Measurements from ENCODE around the gene ATP1A3.
"Not testable (repeated sequence)": the region's sequence is repeated elsewhere in the genome, so short reads cannot be mapped to it uniquely, and the experiment has no call there.

ATP1A3 gene

GRCh38 chr19:41993612-41994483 is at the start of gene ATP1A3:
Gene ATP1A3, minus strand, starts transcription at chr19:41994230. Its CDS starts 154 bp downstream, at chr19:41994076.
- DNase-seq (ENCODE audit: low spot score): peak; percentile 40

GRCh38 chr19:42042455-42043170 is 48.6 kb upstream of the ATP1A3 start:
- no peak for DNase-seq (ENCODE audit: low spot score)

- DNase-seq (ENCODE audit: low spot score): not testable (repeated sequence)
These were observed 46.5 kb upstream of the ATP1A3 start for GRCh38 chr19:42040491-42040890.

GRCh38 chr19:42040031-42040430 is 46.0 kb upstream of the ATP1A3 start:
- DNase-seq (ENCODE audit: low spot score): no peak

GRCh38 chr19:42038666-42039065 is 44.6 kb upstream of the ATP1A3 start:
- DNase-seq (ENCODE audit: low spot score): no peak

- DNase-seq (ENCODE audit: low spot score): no peak
These were observed 43.6 kb upstream of the ATP1A3 start for GRCh38 chr19:42037649-42038048.

GRCh38 chr19:42034640-42035391 is 40.8 kb upstream of the ATP1A3 start:
- peak; percentile 88 for DNase-seq (ENCODE audit: low spot score)

GRCh38 chr19:42033413-42033812 is 39.4 kb upstream of the ATP1A3 start:
- DNase-seq (ENCODE audit: low spot score): no peak

GRCh38 chr19:42032431-42032830 is 38.4 kb upstream of the ATP1A3 start:
- peak; percentile 99 for DNase-seq (ENCODE audit: low spot score)

- no peak for DNase-seq (ENCODE audit: low spot score)
These were observed 36.8 kb upstream of the ATP1A3 start for GRCh38 chr19:42030645-42031440.

GRCh38 chr19:42028304-42029216 is 34.5 kb upstream of the ATP1A3 start:
- DNase-seq (ENCODE audit: low spot score): no peak

- no peak for DNase-seq (ENCODE audit: low spot score)
These were observed 30.6 kb upstream of the ATP1A3 start for GRCh38 chr19:42024622-42025111.

- DNase-seq (ENCODE audit: low spot score): no peak
These were observed 29.9 kb upstream of the ATP1A3 start for GRCh38 chr19:42023943-42024260.

- DNase-seq (ENCODE audit: low spot score): no peak
These were observed 29.3 kb upstream of the ATP1A3 start for GRCh38 chr19:42023121-42023942.

- no peak for DNase-seq (ENCODE audit: low spot score)
These were observed 28.6 kb upstream of the ATP1A3 start for GRCh38 chr19:42022616-42023015.

GRCh38 chr19:42021185-42021584 is 27.2 kb upstream of the ATP1A3 start:
- no peak for DNase-seq (ENCODE audit: low spot score)

GRCh38 chr19:42018503-42019193 is 24.6 kb upstream of the ATP1A3 start:
- DNase-seq (ENCODE audit: low spot score): no peak

- DNase-seq (ENCODE audit: low spot score): no peak
These were observed 23.0 kb upstream of the ATP1A3 start for GRCh38 chr19:42017040-42017439.

- DNase-seq (ENCODE audit: low spot score): not testable (repeated sequence)
These were observed 18.7 kb upstream of the ATP1A3 start for GRCh38 chr19:42012747-42013146.

Measured in COLO829 (cell line).